Neural progenitor cell (in vitro differentiated cells): ENCODE measurements around the gene PPFIBP1.
A peak's percentile ranks its signal among the peaks of the same experiment; 100 is the strongest.

Source experiments
- CTCF ChIP-seq: fragments of 200-600 bp; sonication (generic); IDR thresholded peaks from 2 replicates; pipeline ENCODE4 v1.5.1; 2017; ENCODE audit warnings: antibody characterized with exemption, mild to moderate bottlenecking
- EZH2 ChIP-seq: fragments of 200-600 bp; sonication (generic); IDR thresholded peaks from 2 replicates; pipeline ENCODE4 v1.6.1; 2017; ENCODE audit warnings: antibody characterized with exemption, mild to moderate bottlenecking, moderate library complexity
- EZH2phosphoT487 ChIP-seq: fragments of 200-600 bp; sonication (generic); IDR thresholded peaks from 2 replicates; pipeline ENCODE4 v1.6.1; 2017; ENCODE audit warnings: antibody characterized with exemption

GRCh38 chr12:27652174-27652763 lies 128.3 kb downstream of the PPFIBP1 start:
- TF ChIP-seq EZH2 (no peak), CTCF (peak; percentile 95), EZH2phosphoT487 (no peak)
